AG10803 (cell line): Measurements from ENCODE around the gene FPR3.

ENCODE experiments used
- DNase-seq: peaks from one replicate; pipeline ENCODE4 v3.0.0; 2010; ENCODE audit warnings: low read depth
- H3K4me3 ChIP-seq: 2 replicates; pipeline ENCODE4 v1.5.1; 2011; ENCODE audit warnings: mild to moderate bottlenecking, low read length, control low read depth
- TF ChIP-seq, protein P1 (sequence below): conservative IDR thresholded peaks from 2 replicates; pipeline ENCODE4 v1.5.1; 2011; ENCODE audit warnings: mild to moderate bottlenecking, low read length, control low read depth, inconsistent platforms

The FPR3 gene

DNA sequence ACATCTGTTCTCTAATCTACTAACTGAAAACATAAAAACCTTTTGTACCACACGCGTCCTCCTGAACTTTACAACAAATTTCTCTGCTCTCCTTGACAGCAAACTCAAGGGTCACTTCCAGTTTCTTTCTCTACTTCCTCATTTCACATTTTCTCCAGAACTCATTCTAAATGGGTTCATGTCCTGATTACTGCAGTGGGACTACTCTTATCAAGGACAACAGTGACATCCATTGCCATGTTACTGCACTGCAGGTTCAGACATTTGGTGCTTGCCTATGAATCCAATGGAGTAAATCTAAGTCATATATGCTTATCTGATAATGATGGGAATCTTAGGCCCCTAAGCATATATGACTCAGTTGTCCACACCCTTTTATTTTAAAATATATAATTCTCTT is 35.3 kb downstream of the FPR3 start:
- peak; percentile 17 for DNase-seq
- H3K4me3 ChIP-seq, result no peak overlapping the region
- TF ChIP-seq, protein P1, sequence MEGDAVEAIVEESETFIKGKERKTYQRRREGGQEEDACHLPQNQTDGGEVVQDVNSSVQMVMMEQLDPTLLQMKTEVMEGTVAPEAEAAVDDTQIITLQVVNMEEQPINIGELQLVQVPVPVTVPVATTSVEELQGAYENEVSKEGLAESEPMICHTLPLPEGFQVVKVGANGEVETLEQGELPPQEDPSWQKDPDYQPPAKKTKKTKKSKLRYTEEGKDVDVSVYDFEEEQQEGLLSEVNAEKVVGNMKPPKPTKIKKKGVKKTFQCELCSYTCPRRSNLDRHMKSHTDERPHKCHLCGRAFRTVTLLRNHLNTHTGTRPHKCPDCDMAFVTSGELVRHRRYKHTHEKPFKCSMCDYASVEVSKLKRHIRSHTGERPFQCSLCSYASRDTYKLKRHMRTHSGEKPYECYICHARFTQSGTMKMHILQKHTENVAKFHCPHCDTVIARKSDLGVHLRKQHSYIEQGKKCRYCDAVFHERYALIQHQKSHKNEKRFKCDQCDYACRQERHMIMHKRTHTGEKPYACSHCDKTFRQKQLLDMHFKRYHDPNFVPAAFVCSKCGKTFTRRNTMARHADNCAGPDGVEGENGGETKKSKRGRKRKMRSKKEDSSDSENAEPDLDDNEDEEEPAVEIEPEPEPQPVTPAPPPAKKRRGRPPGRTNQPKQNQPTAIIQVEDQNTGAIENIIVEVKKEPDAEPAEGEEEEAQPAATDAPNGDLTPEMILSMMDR, result peak; percentile 36; the same call in 1 of the 2 replicates

DNA sequence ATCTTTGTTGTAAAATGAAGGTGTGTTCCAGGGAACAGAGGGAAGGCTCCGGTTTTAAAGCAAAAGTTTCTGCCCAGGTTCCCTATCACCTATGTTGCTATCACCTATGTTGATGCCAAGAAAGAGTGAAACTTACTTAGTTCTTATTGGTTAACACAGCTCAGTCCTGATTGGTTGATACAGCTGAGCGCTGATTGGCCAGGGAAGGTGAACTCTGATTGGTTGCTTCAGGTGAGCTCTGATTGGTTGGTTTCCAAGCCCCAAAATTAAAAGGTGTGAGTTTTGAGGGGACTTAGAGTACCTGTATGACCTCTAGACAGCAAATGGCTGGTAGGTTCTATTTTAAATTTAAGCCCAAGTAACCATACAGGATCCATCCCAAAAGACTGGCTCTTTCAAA is 42.2 kb downstream of the FPR3 start:
- DNase-seq, result no peak
- no peak overlapping the region for H3K4me3 ChIP-seq
- TF ChIP-seq, protein P1, result no peak

DNA sequence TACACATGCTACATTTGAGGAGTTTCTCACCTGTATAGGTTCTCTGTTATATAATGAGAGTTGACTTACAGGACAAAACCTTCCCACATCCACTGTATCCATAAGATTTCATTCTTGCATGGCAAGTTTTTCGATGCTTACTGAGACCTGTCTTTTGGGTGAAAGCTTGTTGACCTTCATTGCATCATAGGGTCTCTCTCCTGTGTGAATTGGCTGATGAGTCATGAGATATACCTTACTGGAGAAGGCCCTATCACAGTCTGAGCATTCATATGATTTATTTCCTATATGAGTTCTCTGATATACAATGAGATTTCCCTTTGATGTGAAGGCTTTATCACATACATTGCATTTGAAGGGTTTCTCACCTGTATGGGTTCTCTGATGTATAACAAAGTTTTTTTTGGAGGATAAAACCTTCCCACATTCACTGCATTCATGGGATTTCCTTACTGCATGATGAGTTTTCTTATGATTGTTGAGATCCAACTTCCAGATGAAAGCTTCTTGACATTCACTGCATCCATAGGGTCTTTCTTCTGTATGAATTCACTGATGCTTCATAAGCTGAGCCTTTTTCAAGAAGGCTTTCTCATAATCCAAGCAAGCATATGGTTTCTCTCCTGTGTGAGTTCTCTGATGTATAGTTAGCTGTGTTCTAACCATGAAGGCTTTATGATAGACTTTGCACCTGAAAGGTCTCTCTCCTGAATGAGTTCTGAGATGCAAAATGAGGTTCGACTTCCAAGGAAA is 67.1 kb downstream of the FPR3 start:
- no peak overlapping the region for H3K4me3 ChIP-seq
- TF ChIP-seq, protein P1, result no peak
- no peak for DNase-seq

DNA sequence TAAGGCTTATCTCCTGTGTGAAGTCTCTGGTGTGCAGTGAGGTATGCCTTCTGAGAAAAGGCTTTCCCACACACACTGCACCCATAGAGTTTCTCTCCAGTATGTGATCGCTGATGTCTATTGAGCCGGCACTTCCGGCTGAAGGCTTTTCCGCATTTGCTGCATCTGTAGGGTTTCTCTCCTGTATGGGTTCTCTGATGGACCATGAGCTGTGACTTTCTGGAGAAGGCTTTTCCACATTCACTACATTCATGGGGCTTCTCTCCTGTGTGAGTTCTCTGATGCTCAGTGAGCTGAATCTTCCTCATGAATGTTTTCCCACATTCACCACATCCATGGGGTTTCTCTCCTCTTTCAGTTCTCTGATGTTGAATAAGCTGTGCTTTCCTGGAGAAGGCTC is 78.1 kb downstream of the FPR3 start:
- H3K4me3 ChIP-seq, result no peak overlapping the region
- no peak for DNase-seq
- TF ChIP-seq, protein P1, result no peak
